Activated CD8-positive, alpha-beta memory T cell treated with anti-CD3 and anti-CD28 coated beads, Interleukin-2, amount 50 U/mL, for 4 hours (primary cell): ENCODE measurements around the gene HCFC1R1.
A peak's percentile ranks its signal among the peaks of the same experiment; 100 is the strongest.

Source experiments
- DNase-seq: peaks from one replicate; pipeline ENCODE4 v3.0.0-alpha.2; 2020

Gene HCFC1R1

GRCh38 chr16:2991566-2992261 is 32.0 kb downstream of the HCFC1R1 start:
- no peak for DNase-seq

GRCh38 chr16:2990891-2991290 is 32.9 kb downstream of the HCFC1R1 start:
- no peak for DNase-seq

GRCh38 chr16:2988590-2989099 is 35.1 kb downstream of the HCFC1R1 start:
- no peak for DNase-seq

GRCh38 chr16:2987833-2988232 is 35.9 kb downstream of the HCFC1R1 start:
- no peak for DNase-seq

GRCh38 chr16:2987286-2987685 is 36.5 kb downstream of the HCFC1R1 start:
- DNase-seq: no peak

- DNase-seq: no peak
These were observed 37.0 kb downstream of the HCFC1R1 start for GRCh38 chr16:2986623-2987188.

- no peak for DNase-seq
These were observed 37.8 kb downstream of the HCFC1R1 start for GRCh38 chr16:2985893-2986355.

- DNase-seq: no peak
These were observed 38.3 kb downstream of the HCFC1R1 start for GRCh38 chr16:2985462-2985861.

- DNase-seq: peak; percentile 71
These were observed 40.0 kb downstream of the HCFC1R1 start for GRCh38 chr16:2983706-2984136.

- DNase-seq: no peak
These were observed 41.3 kb downstream of the HCFC1R1 start for GRCh38 chr16:2982402-2982801.

GRCh38 chr16:2981899-2982250 is 41.9 kb downstream of the HCFC1R1 start:
- DNase-seq: no peak

GRCh38 chr16:2981177-2981898 is 42.4 kb downstream of the HCFC1R1 start:
- DNase-seq: no peak

GRCh38 chr16:2980227-2981176 is 43.2 kb downstream of the HCFC1R1 start, which contains the start of gene PKMYT1:
Gene PKMYT1 (minus strand): TSS chr16:2980446. CDS start chr16:2979657, 789 bp downstream.
- DNase-seq: peak; percentile 95

- no peak for DNase-seq
These were observed 44.0 kb downstream of the HCFC1R1 start for GRCh38 chr16:2979669-2980226.

GRCh38 chr16:2977440-2977839 is 46.3 kb downstream of the HCFC1R1 start:
- DNase-seq: no peak

GRCh38 chr16:2976673-2977072 is 47.1 kb downstream of the HCFC1R1 start:
- DNase-seq: no peak

- no peak for DNase-seq
These were observed 47.5 kb downstream of the HCFC1R1 start for GRCh38 chr16:2976201-2976600.

GRCh38 chr16:2975161-2975795 is 48.5 kb downstream of the HCFC1R1 start:
- DNase-seq: no peak

- no peak for DNase-seq
These were observed 49.3 kb downstream of the HCFC1R1 start for GRCh38 chr16:2974319-2975056.

GRCh38 chr16:2973605-2974318 is 50.0 kb downstream of the HCFC1R1 start:
- no peak for DNase-seq
